PFSK-1 (cell line): Measurements from ENCODE around the gene AP2M1.

Experiments
- FOXP2 ChIP-seq: optimal IDR thresholded peaks from 2 replicates; pipeline ENCODE3; 2011; ENCODE audit warnings: borderline replicate concordance, control low read depth, inconsistent platforms; ENCODE audit not compliant: insufficient read depth; ENCODE audit errors: extremely low read length, extremely low read depth
- POLR2AphosphoS5 ChIP-seq: IDR thresholded peaks from 2 replicates; pipeline ENCODE4 v1.6.1; 2012; ENCODE audit warnings: low read depth, mild to moderate bottlenecking, control low read depth, low read length, moderate library complexity
- SIN3A ChIP-seq: IDR thresholded peaks from 2 replicates; pipeline ENCODE4 v1.6.1; 2012; ENCODE audit warnings: mild to moderate bottlenecking, low read length, moderate library complexity, borderline replicate concordance; ENCODE audit not compliant: insufficient read depth
- TAF1 ChIP-seq: IDR thresholded peaks from 2 replicates; pipeline ENCODE4 v1.6.1; 2012; ENCODE audit warnings: low read length, control low read depth, borderline replicate concordance; ENCODE audit not compliant: insufficient read depth
- TF ChIP-seq, protein P1 (sequence below), 2 experiments: IDR thresholded peaks; 2 replicates each; pipeline versions ENCODE4 v1.6.1 to v1.8.0; 2011 to 2012; ENCODE audit warnings: low read depth in 2 of 2, low read length in 2 of 2, control low read depth in 1 of 2, inconsistent platforms in 1 of 2, mild to moderate bottlenecking in 1 of 2, moderate library complexity in 1 of 2; ENCODE audit not compliant: insufficient read depth in 1 of 2

The AP2M1 gene

GRCh38 chr3:184174284-184174645 is 390 bp upstream of the AP2M1 start:
- TF ChIP-seq FOXP2 (no peak), TAF1 (no peak), SIN3A (no peak), POLR2AphosphoS5 (no peak)
- TF ChIP-seq, protein P1, sequence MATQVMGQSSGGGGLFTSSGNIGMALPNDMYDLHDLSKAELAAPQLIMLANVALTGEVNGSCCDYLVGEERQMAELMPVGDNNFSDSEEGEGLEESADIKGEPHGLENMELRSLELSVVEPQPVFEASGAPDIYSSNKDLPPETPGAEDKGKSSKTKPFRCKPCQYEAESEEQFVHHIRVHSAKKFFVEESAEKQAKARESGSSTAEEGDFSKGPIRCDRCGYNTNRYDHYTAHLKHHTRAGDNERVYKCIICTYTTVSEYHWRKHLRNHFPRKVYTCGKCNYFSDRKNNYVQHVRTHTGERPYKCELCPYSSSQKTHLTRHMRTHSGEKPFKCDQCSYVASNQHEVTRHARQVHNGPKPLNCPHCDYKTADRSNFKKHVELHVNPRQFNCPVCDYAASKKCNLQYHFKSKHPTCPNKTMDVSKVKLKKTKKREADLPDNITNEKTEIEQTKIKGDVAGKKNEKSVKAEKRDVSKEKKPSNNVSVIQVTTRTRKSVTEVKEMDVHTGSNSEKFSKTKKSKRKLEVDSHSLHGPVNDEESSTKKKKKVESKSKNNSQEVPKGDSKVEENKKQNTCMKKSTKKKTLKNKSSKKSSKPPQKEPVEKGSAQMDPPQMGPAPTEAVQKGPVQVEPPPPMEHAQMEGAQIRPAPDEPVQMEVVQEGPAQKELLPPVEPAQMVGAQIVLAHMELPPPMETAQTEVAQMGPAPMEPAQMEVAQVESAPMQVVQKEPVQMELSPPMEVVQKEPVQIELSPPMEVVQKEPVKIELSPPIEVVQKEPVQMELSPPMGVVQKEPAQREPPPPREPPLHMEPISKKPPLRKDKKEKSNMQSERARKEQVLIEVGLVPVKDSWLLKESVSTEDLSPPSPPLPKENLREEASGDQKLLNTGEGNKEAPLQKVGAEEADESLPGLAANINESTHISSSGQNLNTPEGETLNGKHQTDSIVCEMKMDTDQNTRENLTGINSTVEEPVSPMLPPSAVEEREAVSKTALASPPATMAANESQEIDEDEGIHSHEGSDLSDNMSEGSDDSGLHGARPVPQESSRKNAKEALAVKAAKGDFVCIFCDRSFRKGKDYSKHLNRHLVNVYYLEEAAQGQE (IDR thresholded peaks at IDR 0.05; ENCODE audit: insufficient read depth in 1 of 2, low read depth in 2 of 2, low read length in 2 of 2): no peak; a peak in 1 of 4 replicates

DNA sequence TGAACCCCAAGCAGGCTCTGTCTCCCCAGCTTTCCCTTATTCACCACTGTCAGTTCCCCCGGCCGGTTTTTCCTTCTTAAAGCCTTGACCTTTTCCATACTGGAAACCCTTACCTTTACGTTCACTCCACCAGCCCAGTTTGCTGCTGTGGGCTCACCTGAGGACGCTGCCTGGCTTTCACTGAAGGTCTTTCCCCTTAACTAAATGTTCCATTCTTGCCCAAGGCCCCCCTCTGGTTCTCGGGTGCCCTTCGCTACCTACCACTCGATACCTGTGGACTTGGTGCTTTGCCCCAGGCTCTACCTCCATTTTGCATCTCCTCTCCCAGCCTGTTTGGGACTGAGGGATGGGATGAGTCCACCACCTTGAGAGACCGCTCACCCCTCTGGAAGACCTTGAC is 851 bp downstream of the AP2M1 start:
- no peak for TF ChIP-seq SIN3A
- no peak for TF ChIP-seq POLR2AphosphoS5
- no peak for TF ChIP-seq FOXP2
- no peak for TF ChIP-seq TAF1
- TF ChIP-seq, protein P1 (IDR thresholded peaks at IDR 0.05; ENCODE audit: insufficient read depth in 1 of 2, low read depth in 2 of 2, low read length in 2 of 2): no peak

DNA sequence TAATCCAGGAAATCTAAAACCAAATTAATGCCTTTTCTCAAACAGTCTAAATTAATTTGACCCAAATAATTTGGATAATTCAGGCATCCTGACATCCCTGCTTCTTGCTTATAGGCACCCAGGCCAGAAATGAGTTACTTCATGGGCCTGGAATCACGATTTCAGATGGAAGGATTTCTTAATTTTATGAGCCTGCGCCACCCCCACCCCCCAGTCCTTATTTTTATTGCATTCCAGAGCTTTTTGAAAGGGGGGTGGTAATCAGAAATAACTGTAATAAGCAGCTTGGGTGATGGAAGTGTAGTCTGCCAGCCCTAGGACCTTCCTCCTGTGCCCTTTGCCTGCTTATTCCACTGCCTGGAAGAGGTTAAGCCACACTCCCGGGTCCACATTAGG is 1.3 kb downstream of the AP2M1 start:
- TF ChIP-seq FOXP2: no peak
- TF ChIP-seq SIN3A: no peak
- TF ChIP-seq, protein P1 (IDR thresholded peaks at IDR 0.05; ENCODE audit: insufficient read depth in 1 of 2, low read depth in 2 of 2, low read length in 2 of 2): no peak
- TF ChIP-seq TAF1: no peak
- no peak for TF ChIP-seq POLR2AphosphoS5

GRCh38 chr3:184176377-184177330 is 2.0 kb downstream of the AP2M1 start:
- 0 out of 2 replicates have a peak, but pooled peaks have one; percentile 10 for TF ChIP-seq SIN3A
- no peak; the same call in 1 of the 2 replicates for TF ChIP-seq TAF1
- TF ChIP-seq POLR2AphosphoS5: peak; percentile 55; the same call in 1 of the 2 replicates

DNA sequence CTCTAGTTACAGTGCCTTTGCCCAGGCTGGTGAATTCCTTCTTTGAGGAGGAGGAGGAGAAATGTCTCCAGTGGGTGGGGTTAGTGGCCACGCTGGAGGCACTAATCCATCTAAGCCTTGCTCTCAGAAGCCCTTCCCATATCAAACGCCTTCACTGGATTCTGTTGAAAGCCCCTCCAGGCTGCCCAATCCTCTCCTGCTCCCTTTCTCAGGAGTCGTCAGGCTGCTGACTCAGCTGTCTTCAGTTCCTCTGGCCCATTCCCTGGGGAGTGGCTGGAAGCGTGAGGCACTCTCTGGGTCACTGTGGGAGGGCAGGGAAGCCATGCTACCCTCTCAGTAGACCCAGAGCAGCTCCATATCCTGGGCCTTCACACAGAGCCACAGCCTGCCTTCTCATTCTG is 2.7 kb downstream of the AP2M1 start:
- TF ChIP-seq SIN3A (no peak), FOXP2 (no peak), TAF1 (no peak), POLR2AphosphoS5 (no peak)
- TF ChIP-seq, protein P1 (IDR thresholded peaks at IDR 0.05; ENCODE audit: insufficient read depth in 1 of 2, low read depth in 2 of 2, low read length in 2 of 2): no peak
